ENCODE measurements around the gene GMIP.

GRCh38 chr19:19672816-19673215 is 29.4 kb upstream of the GMIP start:
- TF ChIP-seq TAF1 (IDR thresholded peaks at IDR 0.05; ENCODE audit: low read depth, low read length) (no peak), POLR2A (IDR thresholded peaks at IDR 0.05; ENCODE audit: low read depth, low read length) (no peak)
